Endothelial cell (in vitro differentiated cells): Measurements from ENCODE around the gene PAEP. TPM values are rescaled to one million over a fixed set of nuclear protein-coding genes. Genes with fewer than 3 reads are reported as not detected.

Experiments used
- DNase-seq: peaks from one replicate; pipeline ENCODE4 v3.0.0; 2021; ENCODE audit warnings: low spot score
- H3K27ac Mint-ChIP-seq: one replicate; pipeline ENCODE4 v1.8.0; 2021; ENCODE audit warnings: mixed read lengths, inconsistent platforms; ENCODE audit not compliant: unreplicated experiment
- H3K27me3 Mint-ChIP-seq: one replicate; pipeline ENCODE4 v1.8.0; 2021; ENCODE audit warnings: mild to moderate bottlenecking, moderate library complexity, mixed read lengths, inconsistent platforms; ENCODE audit not compliant: unreplicated experiment
- H3K36me3 Mint-ChIP-seq: one replicate; pipeline ENCODE4 v1.8.0; 2021; ENCODE audit warnings: mild to moderate bottlenecking, low read depth, mixed read lengths, inconsistent platforms; ENCODE audit not compliant: unreplicated experiment
- H3K4me1 Mint-ChIP-seq: one replicate; pipeline ENCODE4 v1.8.0; 2021; ENCODE audit warnings: mild to moderate bottlenecking, mixed read lengths, inconsistent platforms; ENCODE audit not compliant: unreplicated experiment
- H3K4me3 Mint-ChIP-seq: one replicate; pipeline ENCODE4 v1.8.0; 2021; ENCODE audit warnings: mild to moderate bottlenecking, mixed read lengths, inconsistent platforms; ENCODE audit not compliant: unreplicated experiment
- H3K9me3 Mint-ChIP-seq: one replicate; pipeline ENCODE4 v1.8.0; 2021; ENCODE audit warnings: mixed read lengths, inconsistent platforms; ENCODE audit not compliant: unreplicated experiment
- CTCF ChIP-seq: fragments of 200-600 bp; sonication (generic); IDR thresholded peaks from one replicate; pipeline ENCODE4 v1.5.0; 2021; ENCODE audit warnings: antibody characterized with exemption; ENCODE audit not compliant: unreplicated experiment
- total RNA-seq: library from RNA; stranded (reverse); fragmentation: NEBNext Ultra II Directional; extraction: Animal tissue kit (Norgen Biotek cat#: 25700); gene quantifications from one replicate; pipeline ENCODE4 v1.2.1, GENCODE V29; 2021; ENCODE audit not compliant: unreplicated experiment

Gene PAEP
- total RNA-seq, 1 donor from 2014 or later = not detected

GRCh38 chr9:135605238-135605781 lies 43.8 kb downstream of the PAEP start:
- no peak overlapping the region for H3K27ac Mint-ChIP-seq
- DNase-seq = no peak
- no peaks in the 10 kb centered on the region for H3K9me3 Mint-ChIP-seq
- H3K36me3 Mint-ChIP-seq = no peaks in the 10 kb centered on the region
- peaks cover 6% of the 10 kb centered on the region for H3K27me3 Mint-ChIP-seq
- H3K4me3 Mint-ChIP-seq = no peak overlapping the region
- no peak for TF ChIP-seq CTCF
- no peaks in the 10 kb centered on the region for H3K4me1 Mint-ChIP-seq

DNA sequence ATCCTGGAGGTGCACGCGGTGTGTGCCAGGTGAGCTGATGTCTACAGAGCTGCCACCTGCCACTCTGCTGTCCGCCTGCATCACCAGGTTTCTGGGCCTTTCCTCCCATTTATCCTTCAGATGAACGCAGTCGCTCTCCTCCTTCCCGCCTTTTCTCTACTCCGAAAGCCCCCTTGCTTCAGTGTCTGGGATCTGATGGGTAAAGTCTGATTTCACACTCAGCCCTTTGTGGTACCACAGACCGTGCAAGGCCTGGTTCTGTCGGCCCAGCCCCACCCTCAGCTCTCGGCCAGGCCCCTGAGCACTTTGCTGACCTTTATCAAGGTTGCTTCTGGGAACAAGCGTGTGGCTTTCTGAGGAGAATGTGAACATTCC lies 45.3 kb downstream of the PAEP start:
- no peak for TF ChIP-seq CTCF
- no peaks in the 10 kb centered on the region for H3K9me3 Mint-ChIP-seq
- H3K36me3 Mint-ChIP-seq = peaks cover 4% of the 10 kb centered on the region
- no peaks in the 10 kb centered on the region for H3K4me1 Mint-ChIP-seq
- no peak for DNase-seq
- H3K27ac Mint-ChIP-seq = no peak overlapping the region
- no peak overlapping the region for H3K4me3 Mint-ChIP-seq
- peaks cover 9% of the 10 kb centered on the region for H3K27me3 Mint-ChIP-seq

DNA sequence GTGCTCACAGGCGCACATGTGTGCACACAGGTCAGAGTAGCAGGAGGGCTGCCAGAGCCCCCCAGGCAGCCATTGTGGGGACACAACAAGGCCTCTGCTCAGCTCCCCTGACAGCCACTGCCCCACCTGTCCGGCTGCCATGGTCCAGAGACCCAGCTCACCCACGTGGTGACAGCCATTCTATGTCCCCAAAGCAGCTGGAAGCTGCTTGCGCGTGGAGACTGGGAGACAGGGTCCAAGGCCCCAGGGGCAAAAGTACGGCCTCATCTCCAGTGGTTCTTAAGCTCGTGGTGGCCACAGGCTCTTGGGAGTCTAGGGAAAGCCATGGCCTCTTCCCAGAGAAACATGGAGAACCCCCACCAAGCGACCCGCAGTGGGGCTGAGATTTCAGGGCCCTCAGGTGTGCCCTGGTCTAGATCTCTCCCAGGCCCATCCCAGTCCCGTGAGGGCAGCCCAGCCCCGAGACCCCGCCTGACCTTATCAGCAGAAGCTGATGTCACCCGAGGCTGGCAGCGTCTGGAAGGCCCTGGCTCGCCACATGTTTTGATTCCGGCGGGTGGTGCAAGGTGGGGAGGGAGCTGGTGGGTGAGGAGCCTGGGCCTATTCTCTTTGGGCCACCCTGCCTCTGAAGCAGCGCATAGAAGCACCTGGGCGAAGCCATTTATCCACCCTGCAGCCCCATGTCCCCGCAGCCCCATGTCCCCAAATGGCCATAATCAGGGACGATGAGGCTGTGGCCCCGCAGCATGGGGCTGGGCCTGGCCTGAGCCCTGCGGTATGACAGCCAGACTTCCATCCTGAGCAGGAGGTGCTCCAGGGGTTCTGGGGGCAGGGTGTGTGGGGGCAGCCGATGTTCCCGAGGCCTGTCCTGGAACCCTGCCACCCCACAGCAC lies 46.1 kb downstream of the PAEP start:
- H3K27me3 Mint-ChIP-seq = peaks cover 12% of the 10 kb centered on the region
- H3K4me1 Mint-ChIP-seq = no peaks in the 10 kb centered on the region
- no peak for DNase-seq
- no peak overlapping the region for H3K27ac Mint-ChIP-seq
- TF ChIP-seq CTCF = no peak
- no peak overlapping the region for H3K4me3 Mint-ChIP-seq
- H3K9me3 Mint-ChIP-seq = no peaks in the 10 kb centered on the region
- H3K36me3 Mint-ChIP-seq = peaks cover 4% of the 10 kb centered on the region

GRCh38 chr9:135608294-135608998 lies 46.9 kb downstream of the PAEP start:
- no peak for TF ChIP-seq CTCF
- no peaks in the 10 kb centered on the region for H3K9me3 Mint-ChIP-seq
- H3K4me3 Mint-ChIP-seq = no peak overlapping the region
- peaks cover 15% of the 10 kb centered on the region for H3K27me3 Mint-ChIP-seq
- peaks cover 4% of the 10 kb centered on the region for H3K36me3 Mint-ChIP-seq
- H3K27ac Mint-ChIP-seq = no peak overlapping the region
- H3K4me1 Mint-ChIP-seq = no peaks in the 10 kb centered on the region
- DNase-seq = no peak

DNA sequence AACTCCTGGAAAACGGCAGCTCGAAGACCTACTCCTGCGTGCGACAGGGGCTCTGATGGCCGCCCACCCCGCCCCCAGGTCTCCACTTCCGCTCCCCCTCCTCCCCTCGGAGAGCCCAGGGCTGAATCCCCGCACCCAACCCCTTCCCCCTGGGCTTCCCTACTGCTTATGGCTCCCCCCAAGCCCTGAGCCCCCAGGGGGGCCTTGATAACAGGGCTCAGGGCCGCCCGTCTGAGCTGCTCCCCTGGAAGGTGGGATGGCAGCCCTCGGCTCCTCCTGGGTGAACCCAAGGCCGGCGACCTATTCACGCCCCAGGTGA lies 47.4 kb downstream of the PAEP start:
- no peak overlapping the region for H3K27ac Mint-ChIP-seq
- no peaks in the 10 kb centered on the region for H3K9me3 Mint-ChIP-seq
- H3K4me3 Mint-ChIP-seq = no peak overlapping the region
- H3K27me3 Mint-ChIP-seq = peaks cover 16% of the 10 kb centered on the region
- DNase-seq = no peak
- no peak for TF ChIP-seq CTCF
- no peaks in the 10 kb centered on the region for H3K4me1 Mint-ChIP-seq
- peaks cover 4% of the 10 kb centered on the region for H3K36me3 Mint-ChIP-seq
